Fibroblast of villous mesenchyme (primary cell): ENCODE results near the gene CEACAM19. TPM values are rescaled to one million over a fixed set of nuclear protein-coding genes. Genes with fewer than 3 reads are reported as not detected.

Experiments used
- DNase-seq: peaks from one replicate; pipeline ENCODE4 v3.0.0-alpha.2; 2010; ENCODE audit warnings: low read depth
- H3K4me3 ChIP-seq: 2 replicates; pipeline ENCODE4 v1.5.1; 2011; ENCODE audit warnings: low read depth, mild to moderate bottlenecking, low read length
- total RNA-seq: library from RNA; depleted of rRNA; stranded (reverse); fragments of >200 nt; gene quantifications from 2 replicates; pipeline ENCODE4 v1.2.3, GENCODE V29; 2012
- TF ChIP-seq, protein P1 (sequence below): IDR thresholded peaks from 2 replicates; pipeline ENCODE4 v1.5.1; 2012; ENCODE audit warnings: low read depth, mild to moderate bottlenecking, low read length; ENCODE audit not compliant: insufficient read depth

Gene CEACAM19
- total RNA-seq, 1 donor = 5.6 TPM

DNA sequence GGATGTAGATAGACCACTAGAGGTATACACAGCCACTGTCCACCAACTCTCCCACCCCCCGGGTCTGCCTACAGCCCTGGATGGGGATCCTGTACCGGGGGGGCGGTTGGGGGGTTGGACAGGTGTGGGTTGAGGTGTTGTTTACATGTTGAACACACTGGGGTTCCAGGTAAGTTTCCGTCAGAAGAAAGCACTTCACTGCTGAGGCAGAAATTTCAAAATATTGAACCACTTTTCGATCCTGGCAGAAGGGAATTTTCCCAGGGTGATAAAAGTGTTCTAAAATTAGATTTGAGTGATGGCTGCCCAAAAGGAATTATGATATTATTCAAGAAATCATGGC, 21.1 kb downstream of the CEACAM19 start:
- H3K4me3 ChIP-seq = no peak overlapping the region
- no peak for DNase-seq
- TF ChIP-seq, protein P1, sequence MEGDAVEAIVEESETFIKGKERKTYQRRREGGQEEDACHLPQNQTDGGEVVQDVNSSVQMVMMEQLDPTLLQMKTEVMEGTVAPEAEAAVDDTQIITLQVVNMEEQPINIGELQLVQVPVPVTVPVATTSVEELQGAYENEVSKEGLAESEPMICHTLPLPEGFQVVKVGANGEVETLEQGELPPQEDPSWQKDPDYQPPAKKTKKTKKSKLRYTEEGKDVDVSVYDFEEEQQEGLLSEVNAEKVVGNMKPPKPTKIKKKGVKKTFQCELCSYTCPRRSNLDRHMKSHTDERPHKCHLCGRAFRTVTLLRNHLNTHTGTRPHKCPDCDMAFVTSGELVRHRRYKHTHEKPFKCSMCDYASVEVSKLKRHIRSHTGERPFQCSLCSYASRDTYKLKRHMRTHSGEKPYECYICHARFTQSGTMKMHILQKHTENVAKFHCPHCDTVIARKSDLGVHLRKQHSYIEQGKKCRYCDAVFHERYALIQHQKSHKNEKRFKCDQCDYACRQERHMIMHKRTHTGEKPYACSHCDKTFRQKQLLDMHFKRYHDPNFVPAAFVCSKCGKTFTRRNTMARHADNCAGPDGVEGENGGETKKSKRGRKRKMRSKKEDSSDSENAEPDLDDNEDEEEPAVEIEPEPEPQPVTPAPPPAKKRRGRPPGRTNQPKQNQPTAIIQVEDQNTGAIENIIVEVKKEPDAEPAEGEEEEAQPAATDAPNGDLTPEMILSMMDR = no peak

DNA sequence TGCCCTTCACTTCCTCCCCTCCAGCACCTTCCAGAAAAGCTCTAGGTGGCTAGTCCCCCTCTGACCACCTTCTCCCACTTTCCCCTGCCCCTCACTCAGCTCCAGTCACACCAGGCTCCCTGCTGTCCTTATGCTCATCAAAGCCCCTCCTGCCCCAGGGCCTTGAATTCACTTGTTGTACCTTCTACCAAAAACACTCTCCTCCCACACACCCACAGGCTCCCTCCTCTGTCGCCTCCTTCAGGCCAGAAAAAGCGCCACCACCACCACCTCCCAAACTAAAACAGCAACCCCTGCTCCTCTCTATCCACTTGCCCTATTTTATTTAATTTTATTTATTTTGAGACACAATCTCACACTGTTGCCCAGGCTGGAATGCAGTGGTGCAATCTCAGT, 22.9 kb downstream of the CEACAM19 start:
- TF ChIP-seq, protein P1 = peak; percentile 34
- no peak for DNase-seq
- no peak overlapping the region for H3K4me3 ChIP-seq

DNA sequence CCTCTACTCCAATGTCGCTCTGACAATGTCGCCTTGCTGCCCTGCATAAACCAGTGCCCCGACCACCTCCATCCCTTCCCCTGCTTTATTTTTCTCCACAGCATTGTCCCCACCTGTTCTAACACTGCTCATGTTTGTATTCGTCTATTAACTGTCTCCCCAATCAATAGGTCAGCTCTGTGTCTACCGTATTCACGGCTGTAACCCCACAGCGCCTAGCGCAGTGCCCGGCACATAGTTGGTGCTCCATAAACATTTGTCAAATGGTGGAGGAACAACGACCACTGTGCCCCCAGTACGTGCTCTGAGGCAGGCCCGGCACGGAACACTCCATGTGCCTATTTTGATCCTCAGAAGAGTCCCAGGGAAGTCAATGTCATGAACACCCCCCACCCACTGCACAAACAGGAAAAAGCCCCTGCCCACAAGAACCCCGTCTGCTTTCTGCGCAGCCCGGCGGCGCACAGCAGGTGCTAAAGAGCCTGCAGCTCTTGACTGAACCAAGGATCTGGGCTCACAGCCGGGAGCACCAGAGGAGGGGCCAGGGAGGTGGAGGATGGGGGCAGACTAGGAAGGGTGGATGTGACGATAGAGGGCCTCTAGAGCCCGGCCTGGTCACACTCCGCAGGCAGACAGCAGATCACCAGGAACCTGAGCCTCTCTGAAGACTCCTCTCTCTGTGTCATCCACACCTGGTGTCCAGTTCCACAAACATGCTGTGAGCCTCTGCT, 25.8 kb downstream of the CEACAM19 start:
- DNase-seq = no peak
- TF ChIP-seq, protein P1 = no peak

DNA sequence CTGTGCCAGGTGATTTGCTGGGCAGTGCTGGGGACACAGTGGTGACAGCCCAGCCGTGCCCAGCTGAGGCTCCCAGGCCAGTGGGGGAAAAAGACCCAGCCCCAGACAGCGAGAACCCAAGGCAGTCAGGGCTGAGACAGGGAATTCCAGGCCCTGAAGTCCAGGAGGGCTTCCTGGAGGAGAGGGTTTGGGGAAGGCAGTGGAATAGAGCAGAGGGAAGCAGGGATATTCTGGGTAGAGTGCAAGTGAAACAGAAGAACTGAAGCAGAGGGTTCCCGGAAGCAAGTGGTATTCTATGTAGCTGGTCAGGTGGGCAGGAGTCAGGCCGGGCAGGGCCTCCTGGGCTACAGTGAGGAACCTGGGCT, 26.4 kb downstream of the CEACAM19 start:
- no peak for DNase-seq
- TF ChIP-seq, protein P1 = no peak
- no peak overlapping the region for H3K4me3 ChIP-seq

More for the DNA sequence above, 25.8 kb downstream of the CEACAM19 start:
- no peak overlapping the region for H3K4me3 ChIP-seq

DNA sequence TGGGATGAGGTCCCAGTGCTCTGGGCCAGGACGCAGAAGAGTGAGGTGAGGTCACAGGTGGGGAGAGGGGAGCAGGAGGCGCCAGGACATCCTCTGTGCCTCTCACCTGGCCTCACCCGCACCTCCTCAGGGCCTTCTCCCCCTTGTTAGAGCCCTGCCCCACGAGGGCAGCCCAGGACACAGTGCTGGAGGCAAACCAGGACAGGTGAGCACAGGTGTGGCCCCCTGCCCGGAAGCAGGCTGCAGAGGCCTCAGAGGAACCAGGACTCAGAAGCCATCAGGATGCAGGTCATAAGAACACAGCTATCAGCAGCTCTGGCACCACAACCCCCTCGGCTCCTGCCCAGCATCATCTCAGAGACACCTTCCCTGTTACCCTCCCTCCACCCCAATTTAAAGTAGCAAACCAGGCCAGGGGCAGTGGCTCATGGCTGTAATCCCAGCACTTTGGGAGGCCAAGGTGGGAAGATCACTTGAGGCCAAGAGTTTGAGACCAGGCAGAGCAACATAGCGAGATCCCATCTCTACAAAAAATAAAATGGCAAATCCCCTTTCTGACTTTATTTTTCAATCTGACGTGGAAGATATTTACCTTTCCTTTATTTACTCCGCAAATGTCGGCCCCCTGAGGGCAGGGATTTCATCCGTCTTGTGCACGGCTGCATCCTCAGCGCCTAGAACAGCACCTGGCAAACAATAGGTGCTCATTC, 27.4 kb downstream of the CEACAM19 start, which contains the start of gene CEACAM16:
Gene CEACAM16, plus strand, starts transcription at position 660 of the 710 bp plus-strand sequence. CDS start 2,306 bp downstream, outside the sequence.
- TF ChIP-seq, protein P1 = no peak
- DNase-seq = no peak
- no peak within 1 kb of the TSS for H3K4me3 ChIP-seq

DNA sequence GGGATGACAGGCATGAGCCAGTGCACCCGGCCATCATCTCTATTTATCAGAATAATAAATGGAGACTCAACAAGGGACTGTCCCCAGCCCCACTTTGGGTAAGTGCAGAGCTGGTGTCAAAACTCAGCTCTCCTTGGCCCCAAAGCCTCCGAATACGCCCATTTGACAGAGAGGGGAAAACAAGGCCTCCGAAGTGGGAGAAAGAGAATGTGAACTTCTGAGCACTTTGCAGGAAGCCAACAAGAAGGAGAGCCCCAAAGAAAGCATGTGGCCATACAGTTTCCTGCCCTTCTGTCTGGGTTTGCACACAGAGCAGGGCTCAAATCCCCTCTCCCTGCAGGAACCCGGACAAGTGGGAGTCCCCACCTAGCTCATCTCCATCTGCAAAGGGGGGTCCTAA, 29.3 kb downstream of the CEACAM19 start:
- no peak overlapping the region for H3K4me3 ChIP-seq
- DNase-seq = no peak
- TF ChIP-seq, protein P1 = no peak
